ENCODE measurements around the gene ZNF93. TPM values are rescaled to one million over a fixed set of nuclear protein-coding genes. Genes with fewer than 3 reads are reported as not detected.
"Not testable (repeated sequence)": the region's sequence is repeated elsewhere in the genome, so short reads cannot be mapped to it uniquely, and the experiment has no call there.

Gene ZNF93
- total RNA-seq, 1 experiment from 2014 or later, result 47.4 TPM

DNA sequence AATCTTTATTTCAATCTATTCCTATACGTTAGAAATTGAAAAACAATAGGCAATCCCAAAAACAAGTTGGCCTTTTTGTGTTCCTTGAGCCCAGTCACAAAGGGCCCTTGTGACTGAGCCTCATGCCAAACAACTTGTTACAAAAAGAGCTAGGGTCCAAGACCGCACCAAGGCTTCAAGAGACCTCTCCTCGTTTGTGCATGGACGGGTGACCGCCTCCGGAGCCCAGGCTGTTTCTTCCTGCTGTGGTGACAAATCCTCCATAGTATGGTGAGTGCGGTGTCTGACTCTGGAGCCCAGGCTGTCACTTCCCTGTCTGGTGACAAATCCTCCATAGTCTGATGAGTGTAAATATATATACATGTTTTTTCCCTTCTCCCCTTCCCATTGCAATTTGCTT, 63.7 kb downstream of the ZNF93 start (continued):
- TF ChIP-seq, protein P1, sequence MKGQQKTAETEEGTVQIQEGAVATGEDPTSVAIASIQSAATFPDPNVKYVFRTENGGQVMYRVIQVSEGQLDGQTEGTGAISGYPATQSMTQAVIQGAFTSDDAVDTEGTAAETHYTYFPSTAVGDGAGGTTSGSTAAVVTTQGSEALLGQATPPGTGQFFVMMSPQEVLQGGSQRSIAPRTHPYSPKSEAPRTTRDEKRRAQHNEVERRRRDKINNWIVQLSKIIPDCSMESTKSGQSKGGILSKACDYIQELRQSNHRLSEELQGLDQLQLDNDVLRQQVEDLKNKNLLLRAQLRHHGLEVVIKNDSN (CRISPR knock-in tag; IDR thresholded peaks at IDR 0.05), result no peak
- TF ChIP-seq HMGA2 (CRISPR knock-in tag; IDR thresholded peaks at IDR 0.05), result no peak
- TF ChIP-seq RORB (CRISPR knock-in tag; IDR thresholded peaks at IDR 0.05), result no peak
- TF ChIP-seq, protein P2, sequence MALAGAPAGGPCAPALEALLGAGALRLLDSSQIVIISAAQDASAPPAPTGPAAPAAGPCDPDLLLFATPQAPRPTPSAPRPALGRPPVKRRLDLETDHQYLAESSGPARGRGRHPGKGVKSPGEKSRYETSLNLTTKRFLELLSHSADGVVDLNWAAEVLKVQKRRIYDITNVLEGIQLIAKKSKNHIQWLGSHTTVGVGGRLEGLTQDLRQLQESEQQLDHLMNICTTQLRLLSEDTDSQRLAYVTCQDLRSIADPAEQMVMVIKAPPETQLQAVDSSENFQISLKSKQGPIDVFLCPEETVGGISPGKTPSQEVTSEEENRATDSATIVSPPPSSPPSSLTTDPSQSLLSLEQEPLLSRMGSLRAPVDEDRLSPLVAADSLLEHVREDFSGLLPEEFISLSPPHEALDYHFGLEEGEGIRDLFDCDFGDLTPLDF (CRISPR knock-in tag; IDR thresholded peaks at IDR 0.05), result no peak
- TF ChIP-seq ZNF138 (CRISPR knock-in tag; conservative IDR thresholded peaks at IDR 0.05), result no peak

DNA sequence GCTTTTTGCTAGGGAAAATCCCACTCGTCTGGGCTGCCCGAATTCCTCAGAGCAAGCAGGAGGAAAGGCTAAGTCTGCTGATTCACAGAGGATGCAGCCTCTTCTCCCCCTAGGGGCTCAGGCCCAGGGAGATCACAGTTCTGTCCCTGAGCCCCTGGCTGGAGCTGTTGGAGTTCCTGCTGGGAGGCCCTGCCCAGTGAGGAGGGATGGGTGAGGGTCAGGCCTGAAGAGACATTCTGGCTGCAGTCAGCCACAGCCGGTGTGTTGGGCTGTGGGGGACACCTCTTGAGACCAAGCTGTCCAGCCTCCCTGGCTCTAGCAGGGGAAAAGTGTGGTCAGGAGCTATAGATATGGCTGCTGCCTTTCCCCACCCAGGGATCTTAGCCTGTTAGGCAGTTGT, 65.4 kb downstream of the ZNF93 start:
- DNase-seq (ENCODE audit: low spot score); POLR2A ChIA-PET; CTCF ChIA-PET; ATAC-seq; H3K27ac Mint-ChIP-seq; H3K4me1 Mint-ChIP-seq; H3K4me3 Mint-ChIP-seq: not testable (repeated sequence)
- peaks cover 21% of the 10 kb centered on the region for H3K27me3 Mint-ChIP-seq (ENCODE audit: low read depth)
- H3K36me3 Mint-ChIP-seq, result peaks cover 41% of the 10 kb centered on the region
- H3K9me3 Mint-ChIP-seq, result peaks cover 54% of the 10 kb centered on the region

DNA sequence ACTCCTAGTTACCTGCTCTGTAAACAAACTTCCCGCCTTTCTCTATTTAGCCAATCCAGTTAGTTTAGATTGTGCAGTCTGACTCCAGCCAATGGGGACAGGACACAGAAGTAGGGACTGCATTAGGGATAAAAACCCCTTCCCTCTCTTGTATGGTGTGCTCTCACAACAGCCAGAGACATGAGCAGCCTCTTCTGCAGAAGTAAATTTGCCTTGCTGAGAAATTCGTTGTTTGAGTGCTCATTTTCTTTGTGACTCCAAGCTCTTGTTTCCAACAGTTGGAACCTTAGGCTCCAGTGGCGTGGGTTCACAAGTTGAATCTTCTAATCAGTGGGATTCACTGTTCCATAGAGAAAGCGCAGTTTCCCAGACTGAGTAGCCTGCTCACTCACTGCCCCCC, 66.1 kb downstream of the ZNF93 start:
- H3K4me3 Mint-ChIP-seq, result no peak overlapping the region
- ATAC-seq (no peak), DNase-seq (ENCODE audit: low spot score) (no peak)
- no peak overlapping the region for H3K27ac Mint-ChIP-seq
- peaks cover 6% of the 10 kb centered on the region for H3K4me1 Mint-ChIP-seq
- H3K9me3 Mint-ChIP-seq, result peaks cover 56% of the 10 kb centered on the region
- ChIA-PET CTCF (no interaction called here), POLR2A (no interaction called here)
- TF ChIP-seq RELA (CRISPR knock-in tag; IDR thresholded peaks at IDR 0.05; ENCODE audit: borderline replicate concordance) (no peak), FOXP1 (CRISPR knock-in tag; IDR thresholded peaks at IDR 0.05; ENCODE audit: borderline replicate concordance) (no peak), GABPB1 (CRISPR knock-in tag; IDR thresholded peaks at IDR 0.05) (no peak), FOXJ3 (CRISPR knock-in tag; IDR thresholded peaks at IDR 0.05; ENCODE audit: borderline replicate concordance) (no peak), ZNF396 (CRISPR knock-in tag; IDR thresholded peaks at IDR 0.05; ENCODE audit: borderline replicate concordance) (no peak), SOX15 (CRISPR knock-in tag; IDR thresholded peaks at IDR 0.05) (no peak), TP53 (CRISPR knock-in tag; IDR thresholded peaks at IDR 0.05) (no peak), ATF1 (CRISPR knock-in tag; IDR thresholded peaks at IDR 0.05) (no peak)
- TF ChIP-seq, protein P3, sequence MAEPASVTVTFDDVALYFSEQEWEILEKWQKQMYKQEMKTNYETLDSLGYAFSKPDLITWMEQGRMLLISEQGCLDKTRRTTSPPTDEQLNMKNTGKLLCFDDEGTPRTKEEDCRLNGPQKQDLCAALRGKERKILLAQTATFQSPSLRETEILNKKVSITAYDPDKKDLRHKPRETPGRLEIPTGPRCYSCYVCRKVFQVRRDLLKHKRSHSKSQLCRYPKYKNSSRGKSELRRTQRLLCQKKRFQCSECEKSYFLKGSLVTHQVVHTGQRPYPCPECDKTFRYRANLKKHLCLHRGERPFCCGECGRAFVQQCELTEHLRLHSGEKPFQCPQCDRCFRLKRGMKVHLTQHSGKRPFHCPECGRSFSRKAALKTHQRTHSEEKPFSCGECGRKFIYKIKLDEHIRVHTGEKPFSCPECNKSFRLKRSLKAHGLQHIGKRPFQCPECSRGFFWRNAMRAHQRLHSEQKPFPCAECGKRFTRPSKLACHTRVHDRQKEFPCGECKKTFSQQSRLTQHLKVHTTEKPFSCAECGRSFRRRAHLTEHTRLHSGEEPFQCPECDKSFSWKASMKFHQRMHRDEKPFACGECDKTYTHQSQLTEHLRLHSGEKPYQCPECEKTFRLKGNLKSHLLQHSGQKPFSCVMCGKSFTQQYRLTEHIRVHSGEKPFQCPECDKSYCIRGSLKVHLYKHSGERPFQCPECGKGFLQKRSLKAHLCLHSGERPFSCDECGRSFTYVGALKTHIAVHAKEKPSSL (CRISPR knock-in tag; conservative IDR thresholded peaks at IDR 0.05), result no peak
- TF ChIP-seq, protein P4, sequence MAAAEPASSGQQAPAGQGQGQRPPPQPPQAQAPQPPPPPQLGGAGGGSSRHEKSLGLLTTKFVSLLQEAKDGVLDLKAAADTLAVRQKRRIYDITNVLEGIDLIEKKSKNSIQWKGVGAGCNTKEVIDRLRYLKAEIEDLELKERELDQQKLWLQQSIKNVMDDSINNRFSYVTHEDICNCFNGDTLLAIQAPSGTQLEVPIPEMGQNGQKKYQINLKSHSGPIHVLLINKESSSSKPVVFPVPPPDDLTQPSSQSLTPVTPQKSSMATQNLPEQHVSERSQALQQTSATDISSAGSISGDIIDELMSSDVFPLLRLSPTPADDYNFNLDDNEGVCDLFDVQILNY (CRISPR knock-in tag; IDR thresholded peaks at IDR 0.05), result no peak
- TF ChIP-seq, protein P5, sequence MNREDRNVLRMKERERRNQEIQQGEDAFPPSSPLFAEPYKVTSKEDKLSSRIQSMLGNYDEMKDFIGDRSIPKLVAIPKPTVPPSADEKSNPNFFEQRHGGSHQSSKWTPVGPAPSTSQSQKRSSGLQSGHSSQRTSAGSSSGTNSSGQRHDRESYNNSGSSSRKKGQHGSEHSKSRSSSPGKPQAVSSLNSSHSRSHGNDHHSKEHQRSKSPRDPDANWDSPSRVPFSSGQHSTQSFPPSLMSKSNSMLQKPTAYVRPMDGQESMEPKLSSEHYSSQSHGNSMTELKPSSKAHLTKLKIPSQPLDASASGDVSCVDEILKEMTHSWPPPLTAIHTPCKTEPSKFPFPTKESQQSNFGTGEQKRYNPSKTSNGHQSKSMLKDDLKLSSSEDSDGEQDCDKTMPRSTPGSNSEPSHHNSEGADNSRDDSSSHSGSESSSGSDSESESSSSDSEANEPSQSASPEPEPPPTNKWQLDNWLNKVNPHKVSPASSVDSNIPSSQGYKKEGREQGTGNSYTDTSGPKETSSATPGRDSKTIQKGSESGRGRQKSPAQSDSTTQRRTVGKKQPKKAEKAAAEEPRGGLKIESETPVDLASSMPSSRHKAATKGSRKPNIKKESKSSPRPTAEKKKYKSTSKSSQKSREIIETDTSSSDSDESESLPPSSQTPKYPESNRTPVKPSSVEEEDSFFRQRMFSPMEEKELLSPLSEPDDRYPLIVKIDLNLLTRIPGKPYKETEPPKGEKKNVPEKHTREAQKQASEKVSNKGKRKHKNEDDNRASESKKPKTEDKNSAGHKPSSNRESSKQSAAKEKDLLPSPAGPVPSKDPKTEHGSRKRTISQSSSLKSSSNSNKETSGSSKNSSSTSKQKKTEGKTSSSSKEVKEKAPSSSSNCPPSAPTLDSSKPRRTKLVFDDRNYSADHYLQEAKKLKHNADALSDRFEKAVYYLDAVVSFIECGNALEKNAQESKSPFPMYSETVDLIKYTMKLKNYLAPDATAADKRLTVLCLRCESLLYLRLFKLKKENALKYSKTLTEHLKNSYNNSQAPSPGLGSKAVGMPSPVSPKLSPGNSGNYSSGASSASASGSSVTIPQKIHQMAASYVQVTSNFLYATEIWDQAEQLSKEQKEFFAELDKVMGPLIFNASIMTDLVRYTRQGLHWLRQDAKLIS (CRISPR knock-in tag; IDR thresholded peaks at IDR 0.05; ENCODE audit: borderline replicate concordance), result no peak
- peaks cover 41% of the 10 kb centered on the region for H3K36me3 Mint-ChIP-seq
- H3K27me3 Mint-ChIP-seq (ENCODE audit: low read depth), result peaks cover 21% of the 10 kb centered on the region

Other genes with a start within 250 kb of the ZNF93 start
- 63.4 to 82.6 TPM (median 64.3 TPM) in 3 replicates for gene ATP13A1, start 237.3 kb upstream of the ZNF93 start, total RNA-seq (2021)
- 51.3 to 54.0 TPM (median 51.4 TPM) in 3 replicates for gene ZNF101, start 232.1 kb upstream of the ZNF93 start, total RNA-seq (2021)
- gene ZNF14, start 167.8 kb upstream of the ZNF93 start, total RNA-seq (2021), result 5.7 to 6.6 TPM (median 6.6 TPM) in 3 replicates
- gene ZNF506, start 79.2 kb upstream of the ZNF93 start, total RNA-seq (2021), result 15.7 to 20.8 TPM (median 17.9 TPM) in 3 replicates
- gene ZNF253, start 35.1 kb upstream of the ZNF93 start, total RNA-seq (2021), result 31.9 to 43.6 TPM (median 37.0 TPM) in 3 replicates
- gene ZNF682, start 138.6 kb downstream of the ZNF93 start, total RNA-seq (2021), result 20.5 to 25.4 TPM (median 20.8 TPM) in 3 replicates
- gene ZNF90, start 177.1 kb downstream of the ZNF93 start, total RNA-seq (2021), result 112 to 114 TPM (median 114 TPM) in 3 replicates

All from WTC11 (cell line).